CD14-positive monocyte (primary cell): Measurements from ENCODE around the gene TTF2. TPM values are rescaled to one million over a fixed set of nuclear protein-coding genes. Genes with fewer than 3 reads are reported as not detected.
A peak's percentile ranks its signal among the peaks of the same experiment; 100 is the strongest.

Experiments
- DNase-seq, 3 donors: peaks; one replicate each; pipeline ENCODE4 v3.0.0-alpha.2; 2011 to 2022
- H2AFZ ChIP-seq: 2 replicates; pipeline ENCODE4 v1.6.0; 2012; ENCODE audit warnings: mild to moderate bottlenecking, low read depth, low read length, inconsistent platforms; ENCODE audit not compliant: insufficient read depth, poor library complexity, severe bottlenecking
- H3K27ac ChIP-seq, 2 donors: 1 replicate in 1 of 2; 2 replicates in 1 of 2; pipeline ENCODE4 v1.5.1; 2012 to 2013; ENCODE audit warnings: low read length in 2 of 2, control low read depth in 1 of 2, inconsistent platforms in 1 of 2, low read depth in 1 of 2, mild to moderate bottlenecking in 1 of 2
- H3K27me3 ChIP-seq, 2 donors: one replicate each; pipeline versions ENCODE4 v1.6.0 to v1.6.1; 2011 to 2013; ENCODE audit warnings: low read length in 2 of 2; ENCODE audit not compliant: control insufficient read depth in 2 of 2, insufficient read depth in 2 of 2
- H3K36me3 ChIP-seq, 2 donors: replicated peaks in 1 of 2; 1 replicate in 1 of 2; 2 replicates in 1 of 2; pipeline versions ENCODE4 v1.5.1 to v1.6.1; 2012 to 2013; ENCODE audit warnings: low read length in 2 of 2, control low read depth in 1 of 2, inconsistent platforms in 1 of 2, mild to moderate bottlenecking in 1 of 2; ENCODE audit not compliant: insufficient read depth in 2 of 2, control insufficient read depth in 1 of 2
- H3K4me1 ChIP-seq, 2 donors: 1 replicate in 1 of 2; 2 replicates in 1 of 2; pipeline versions ENCODE4 v1.5.1 to v1.6.1; 2012 to 2013; ENCODE audit warnings: low read length in 2 of 2, control low read depth in 1 of 2, inconsistent platforms in 1 of 2, mild to moderate bottlenecking in 1 of 2, moderate library complexity in 1 of 2; ENCODE audit not compliant: insufficient read depth in 2 of 2, control insufficient read depth in 1 of 2
- H3K4me2 ChIP-seq: replicated peaks from 2 replicates; pipeline ENCODE3; 2012; ENCODE audit warnings: low read length, moderate library complexity, mild to moderate bottlenecking; ENCODE audit not compliant: poor library complexity, severe bottlenecking; ENCODE audit errors: extremely low read depth
- H3K4me3 ChIP-seq, 3 experiments: fragments of 200-600 bp in 1 of 3; sonication (generic) in 1 of 3; replicated peaks in 1 of 3; 1 replicate in 2 of 3; 2 replicates in 1 of 3; pipeline ENCODE4 v1.5.1; 2011 to 2013; ENCODE audit warnings: low read length in 3 of 3, mild to moderate bottlenecking in 3 of 3, control low read depth in 2 of 3, low read depth in 2 of 3, inconsistent platforms in 1 of 3, moderate library complexity in 1 of 3
- H3K79me2 ChIP-seq: 2 replicates; pipeline ENCODE4 v1.6.0; 2012; ENCODE audit warnings: mild to moderate bottlenecking, control low read depth, inconsistent platforms, low read length, moderate library complexity; ENCODE audit not compliant: insufficient read depth
- H3K9ac ChIP-seq: 2 replicates; pipeline ENCODE4 v1.6.0; 2017; ENCODE audit warnings: low read length, mild to moderate bottlenecking; ENCODE audit not compliant: insufficient read depth, poor library complexity, severe bottlenecking
- H3K9me3 ChIP-seq, 2 donors: replicated peaks in 1 of 2; 1 replicate in 1 of 2; 2 replicates in 1 of 2; pipeline versions ENCODE4 v1.5.1 to v1.6.1; 2012 to 2013; ENCODE audit warnings: low read length in 2 of 2, control low read depth in 1 of 2; ENCODE audit not compliant: control insufficient read depth in 1 of 2, insufficient read depth in 1 of 2
- H4K20me1 ChIP-seq: 2 replicates; pipeline ENCODE4 v1.6.0; 2012; ENCODE audit warnings: mild to moderate bottlenecking, low read length, control low read depth, moderate library complexity; ENCODE audit not compliant: insufficient read depth
- H3K27ac Mint-ChIP-seq, 7 donors: one replicate each; pipeline ENCODE4 v1.8.0; 2020; ENCODE audit warnings: mild to moderate bottlenecking in 7 of 7, mixed read lengths in 7 of 7, moderate library complexity in 6 of 7, inconsistent platforms in 2 of 7
- H3K27me3 Mint-ChIP-seq, 3 donors: one replicate each; pipeline ENCODE4 v1.8.0; 2021 to 2022; ENCODE audit warnings: low read depth in 3 of 3, mild to moderate bottlenecking in 3 of 3, mixed read lengths in 3 of 3, moderate library complexity in 3 of 3, inconsistent platforms in 1 of 3
- H3K36me3 Mint-ChIP-seq, 2 donors: one replicate each; pipeline ENCODE4 v1.8.0; 2020; ENCODE audit warnings: mixed read lengths in 2 of 2, inconsistent platforms in 1 of 2, mild to moderate bottlenecking in 1 of 2
- H3K4me1 Mint-ChIP-seq: one replicate; pipeline ENCODE4 v1.8.0; 2020; ENCODE audit warnings: mild to moderate bottlenecking, mixed read lengths
- H3K4me3 Mint-ChIP-seq, 2 donors: one replicate each; pipeline ENCODE4 v1.8.0; 2020; ENCODE audit warnings: mild to moderate bottlenecking in 2 of 2, mixed read lengths in 2 of 2, moderate library complexity in 1 of 2
- H3K9me3 Mint-ChIP-seq, 7 donors: one replicate each; pipeline ENCODE4 v1.8.0; 2020 to 2022; ENCODE audit warnings: mixed read lengths in 7 of 7, mild to moderate bottlenecking in 6 of 7, moderate library complexity in 6 of 7, inconsistent platforms in 2 of 7
- WGBS: methylation state at CpG from one replicate; pipeline ENCODE4 v1.1.5; 2013; ENCODE audit warnings: missing lambda C conversion rate; ENCODE audit not compliant: insufficient coverage; 5-methylcytosine and 5-hydroxymethylcytosine counted together
- intact Hi-C, 2 donors: fragments of 100-400 bp; cut with micrococcal nuclease; formaldehyde crosslinking; loops; one replicate each; pipeline versions ENCODE4 v1.15.0 to v1.15.1; 2023
- polyA plus RNA-seq, 3 donors: library from polyadenylated mRNA; depleted of rRNA in 1 of 3; unstranded in 2 of 3; stranded (reverse) in 1 of 3; fragments of 300-500 nt in 2 of 3; fragments of >200 nt in 1 of 3; fragmentation: Illumina TruSeq in 2 of 3; gene quantifications; 1 replicate in 2 of 3; 2 replicates in 1 of 3; pipeline ENCODE4 v1.2.3, GENCODE V29; 2012 to 2021
- TF ChIP-seq, protein P1 (sequence below): fragments of 200-600 bp; IDR thresholded peaks from one replicate; pipeline ENCODE4 v1.8.0; 2022; ENCODE audit warnings: antibody characterized with exemption, mild to moderate bottlenecking

Gene TTF2
- polyA plus RNA-seq, 3 donors = 5.6 to 12.9 (median 8.0) TPM

DNA sequence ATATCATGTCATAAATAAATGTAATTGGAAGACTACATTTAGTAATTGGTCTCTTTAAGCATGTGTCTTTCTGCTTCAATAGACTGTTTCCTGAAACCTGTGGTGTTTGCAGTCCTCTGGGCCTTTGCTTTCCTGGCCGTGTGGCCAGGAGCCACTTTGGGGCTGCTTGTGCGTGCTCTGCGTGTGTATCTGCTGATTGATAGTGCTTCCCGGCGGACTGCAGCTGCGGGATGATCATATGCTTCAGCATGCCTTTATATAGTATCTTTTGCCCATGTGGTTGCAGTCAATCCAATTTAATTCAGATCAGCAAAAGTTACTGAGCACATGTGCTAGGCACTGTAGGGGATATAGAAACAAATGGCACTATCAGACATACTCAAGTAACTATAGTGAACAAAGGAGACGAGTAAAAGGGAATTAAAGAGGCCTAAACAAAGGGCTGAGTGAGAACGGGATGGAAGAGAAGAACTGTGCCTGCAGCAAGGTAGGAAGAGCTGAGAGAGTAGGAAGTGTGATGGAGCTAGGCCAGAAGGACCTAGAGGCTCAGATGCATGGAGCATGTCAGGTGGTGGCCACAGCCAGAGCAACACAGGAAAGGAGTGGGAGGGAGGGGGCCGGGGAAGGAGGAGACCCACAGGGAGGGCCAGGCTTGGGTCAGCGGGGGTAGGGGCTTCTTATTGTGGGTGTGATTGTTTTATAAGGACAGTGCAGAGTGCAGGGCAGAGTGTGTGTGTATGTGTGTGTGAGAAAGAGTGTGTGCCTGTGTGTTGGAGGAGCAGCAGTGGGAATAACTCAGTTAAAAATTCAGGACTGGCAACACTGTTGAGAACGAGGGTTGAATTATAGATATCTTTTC lies 27.2 kb upstream of the TTF2 start:
- no peak overlapping the region for H3K4me3 Mint-ChIP-seq
- H3K36me3 Mint-ChIP-seq = peaks cover 68 to 73% of the 10 kb centered on the region in 2 donors

DNA sequence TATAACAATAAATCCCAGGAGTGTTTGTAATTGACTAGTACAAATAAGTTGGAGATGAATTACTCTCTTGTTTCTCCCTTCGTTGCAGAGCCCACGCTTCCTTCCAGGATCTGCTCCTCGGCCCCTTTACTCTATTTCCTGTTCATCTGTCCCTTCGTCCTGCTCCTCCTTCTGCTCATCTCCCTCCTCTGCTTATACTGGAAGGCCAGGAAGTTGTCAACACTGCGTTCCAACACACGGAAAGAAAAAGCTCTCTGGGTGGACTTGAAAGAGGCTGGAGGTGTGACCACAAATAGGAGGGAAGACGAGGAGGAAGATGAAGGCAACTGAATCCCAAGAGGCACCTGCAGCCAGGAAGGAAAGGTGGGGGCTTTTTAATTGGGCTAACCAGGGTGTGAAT lies 26.4 kb upstream of the TTF2 start:
- H3K4me1 Mint-ChIP-seq = peaks cover 6% of the 10 kb centered on the region
- H4K20me1 ChIP-seq = no peaks in the 10 kb centered on the region
- peak overlapping the region in 1 of 7 donors; percentile 2 for H3K27ac Mint-ChIP-seq
- DNase-seq = no peak
- H3K9me3 Mint-ChIP-seq = peaks cover 0 to 2% (median 0%) of the 10 kb centered on the region in 7 donors
- TF ChIP-seq, protein P1, sequence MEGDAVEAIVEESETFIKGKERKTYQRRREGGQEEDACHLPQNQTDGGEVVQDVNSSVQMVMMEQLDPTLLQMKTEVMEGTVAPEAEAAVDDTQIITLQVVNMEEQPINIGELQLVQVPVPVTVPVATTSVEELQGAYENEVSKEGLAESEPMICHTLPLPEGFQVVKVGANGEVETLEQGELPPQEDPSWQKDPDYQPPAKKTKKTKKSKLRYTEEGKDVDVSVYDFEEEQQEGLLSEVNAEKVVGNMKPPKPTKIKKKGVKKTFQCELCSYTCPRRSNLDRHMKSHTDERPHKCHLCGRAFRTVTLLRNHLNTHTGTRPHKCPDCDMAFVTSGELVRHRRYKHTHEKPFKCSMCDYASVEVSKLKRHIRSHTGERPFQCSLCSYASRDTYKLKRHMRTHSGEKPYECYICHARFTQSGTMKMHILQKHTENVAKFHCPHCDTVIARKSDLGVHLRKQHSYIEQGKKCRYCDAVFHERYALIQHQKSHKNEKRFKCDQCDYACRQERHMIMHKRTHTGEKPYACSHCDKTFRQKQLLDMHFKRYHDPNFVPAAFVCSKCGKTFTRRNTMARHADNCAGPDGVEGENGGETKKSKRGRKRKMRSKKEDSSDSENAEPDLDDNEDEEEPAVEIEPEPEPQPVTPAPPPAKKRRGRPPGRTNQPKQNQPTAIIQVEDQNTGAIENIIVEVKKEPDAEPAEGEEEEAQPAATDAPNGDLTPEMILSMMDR = no peak
- H2AFZ ChIP-seq = no peak overlapping the region
- no peak overlapping the region for H3K9ac ChIP-seq
- intact Hi-C loops = no loop called here
- H3K9me3 ChIP-seq = no peaks in the 10 kb centered on the region
- H3K4me2 ChIP-seq = no peak overlapping the region
- H3K4me3 ChIP-seq = no peak overlapping the region
- H3K27me3 Mint-ChIP-seq = peaks cover 0 to 3% (median 2%) of the 10 kb centered on the region in 3 donors
- peaks cover 0 to 5% of the 10 kb centered on the region in 2 donors for H3K4me1 ChIP-seq
- H3K27ac ChIP-seq = no peak overlapping the region
- H3K36me3 Mint-ChIP-seq = peaks cover 74 to 77% of the 10 kb centered on the region in 2 donors
- no peaks in the 10 kb centered on the region for H3K27me3 ChIP-seq
- H3K36me3 ChIP-seq = peaks cover 7 to 75% of the 10 kb centered on the region in 2 donors
- 92% methylated on average over 2 of the region's 7 CpGs for WGBS
- H3K79me2 ChIP-seq = no peaks in the 10 kb centered on the region
- H3K4me3 Mint-ChIP-seq = no peak overlapping the region

More for the DNA sequence above, 27.2 kb upstream of the TTF2 start:
- H3K9me3 ChIP-seq = no peaks in the 10 kb centered on the region
- H3K27ac ChIP-seq = no peak overlapping the region
- peaks cover 0 to 2% (median 0%) of the 10 kb centered on the region in 7 donors for H3K9me3 Mint-ChIP-seq
- TF ChIP-seq, protein P1 = no peak
- H3K27me3 Mint-ChIP-seq = peaks cover 0 to 3% (median 0%) of the 10 kb centered on the region in 3 donors
- no peaks in the 10 kb centered on the region for H3K4me1 Mint-ChIP-seq
- peak overlapping the region in 1 of 7 donors; percentile 28 for H3K27ac Mint-ChIP-seq
- H3K36me3 ChIP-seq = peaks cover 7 to 71% of the 10 kb centered on the region in 2 donors
- no peak overlapping the region for H3K4me2 ChIP-seq
- no peaks in the 10 kb centered on the region for H3K4me1 ChIP-seq
- no peaks in the 10 kb centered on the region for H3K79me2 ChIP-seq
- H3K4me3 ChIP-seq = no peak overlapping the region
- no peak for DNase-seq
- no peak overlapping the region for H2AFZ ChIP-seq
- intact Hi-C loops = no loop called here
- H3K9ac ChIP-seq = no peak overlapping the region
- 90% methylated on average over 7 of the region's 11 CpGs for WGBS
- no peaks in the 10 kb centered on the region for H3K27me3 ChIP-seq
- no peaks in the 10 kb centered on the region for H4K20me1 ChIP-seq
